H1 (cell line): ENCODE results near the gene RICTOR. TPM values are rescaled to one million over a fixed set of nuclear protein-coding genes. Genes with fewer than 3 reads are reported as not detected.

Experiments used
- ATF3 ChIP-seq: IDR thresholded peaks from 2 replicates; pipeline ENCODE4 v1.6.1; 2011; ENCODE audit warnings: low read depth, mild to moderate bottlenecking, low read length; ENCODE audit not compliant: insufficient read depth
- BRCA1 ChIP-seq: IDR thresholded peaks from 2 replicates; pipeline ENCODE4 v1.6.1; 2012; ENCODE audit warnings: low read depth, low read length, improper control_type of control experiment
- EZH2 ChIP-seq: fragments of 200-600 bp; sonication (generic); IDR thresholded peaks from 2 replicates; pipeline ENCODE4 v1.7.1; 2012; ENCODE audit warnings: low read depth, mild to moderate bottlenecking, moderate library complexity, low read length, inconsistent platforms; ENCODE audit not compliant: severe bottlenecking
- RNF2 ChIP-seq: fragments of 200-900, 300-1000 bp; sonication (generic); IDR thresholded peaks from 2 replicates; pipeline ENCODE4 v1.7.1; 2016; ENCODE audit warnings: borderline replicate concordance, low read depth, mild to moderate bottlenecking, antibody characterized with exemption, low read length; ENCODE audit not compliant: poor library complexity, severe bottlenecking; ENCODE audit errors: missing control alignments
- SP4 ChIP-seq: IDR thresholded peaks from 2 replicates; pipeline ENCODE4 v1.6.1; 2012; ENCODE audit warnings: low read length, inconsistent platforms
- YY1 ChIP-seq: IDR thresholded peaks from 2 replicates; pipeline ENCODE4 v1.6.1; 2011; ENCODE audit warnings: low read depth, mild to moderate bottlenecking, low read length
- polyA plus RNA-seq, 7 experiments: library from polyadenylated mRNA; depleted of rRNA in 3 of 7; stranded (reverse) in 5 of 7; unstranded in 2 of 7; fragments of >200 nt in 5 of 7; fragments of 200-250 nt in 2 of 7; gene quantifications; 1 replicate in 5 of 7; 2 replicates in 1 of 7; 4 replicates in 1 of 7; pipeline versions ENCODE4 v1.2.1 to v1.2.3, GENCODE V29; 2011 to 2013; ENCODE audit warnings: missing spikeins in 2 of 7, mixed read lengths in 2 of 7
- total RNA-seq: library from RNA; stranded (reverse); fragmentation: NEBNext Ultra II Directional; extraction: Animal tissue kit (Norgen Biotek cat#: 25700); gene quantifications from 2 replicates; pipeline ENCODE4 v1.2.1, GENCODE V29; 2021
- TF ChIP-seq, protein P1 (sequence below): IDR thresholded peaks from 2 replicates; pipeline ENCODE4 v1.6.1; 2011; ENCODE audit warnings: low read length, improper control_type of control experiment

The RICTOR gene
- total and polyA plus RNA-seq, 2 of the 8 experiments (the other 6 are each of a cell fraction or from before 2014, with no cell fraction given) = 4.3 to 26.6 TPM

- TF ChIP-seq ATF3 = no peak
- no peak for TF ChIP-seq RNF2
- TF ChIP-seq EZH2 = no peak
- no peak for TF ChIP-seq YY1
- TF ChIP-seq SP4 = no peak
- no peak for TF ChIP-seq BRCA1
- TF ChIP-seq, protein P1, sequence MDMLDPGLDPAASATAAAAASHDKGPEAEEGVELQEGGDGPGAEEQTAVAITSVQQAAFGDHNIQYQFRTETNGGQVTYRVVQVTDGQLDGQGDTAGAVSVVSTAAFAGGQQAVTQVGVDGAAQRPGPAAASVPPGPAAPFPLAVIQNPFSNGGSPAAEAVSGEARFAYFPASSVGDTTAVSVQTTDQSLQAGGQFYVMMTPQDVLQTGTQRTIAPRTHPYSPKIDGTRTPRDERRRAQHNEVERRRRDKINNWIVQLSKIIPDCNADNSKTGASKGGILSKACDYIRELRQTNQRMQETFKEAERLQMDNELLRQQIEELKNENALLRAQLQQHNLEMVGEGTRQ = no peak
These were observed 48.7 kb downstream of the RICTOR start (continued) for GRCh38 chr5:39025456-39025855.
